Esophagus squamous epithelium (tissue), 5 donors: ENCODE data around the gene PCED1A. TPM values are rescaled to one million over a fixed set of nuclear protein-coding genes. Genes with fewer than 3 reads are reported as not detected.

ENCODE experiments used
- DNase-seq: peaks from one replicate; lab custom pipeline; 2025; lab: John Stamatoyannopoulos, UW
- H3K27ac ChIP-seq, 4 donors: fragments of 200-600 bp; sonication (generic); one replicate each; pipeline ENCODE4 v1.5.1; 2016 to 2019; ENCODE audit warnings: mild to moderate bottlenecking in 1 of 4
- H3K27me3 ChIP-seq, 4 donors: fragments of 200-600 bp; sonication (generic); 1 replicate in 3 of 4; 2 replicates in 1 of 4; pipeline versions ENCODE4 v1.5.1 to v1.6.0; 2017 to 2021; ENCODE audit warnings: antibody characterized with exemption in 1 of 4
- H3K36me3 ChIP-seq, 3 donors: fragments of 200-600 bp; sonication (generic); one replicate each; pipeline ENCODE4 v1.5.1; 2016 to 2019
- H3K4me1 ChIP-seq, 3 donors: fragments of 200-600 bp; sonication (generic); one replicate each; pipeline ENCODE4 v1.5.1; 2017 to 2019
- H3K4me3 ChIP-seq, 4 donors: fragments of 200-600 bp; sonication (generic); 1 replicate in 3 of 4; 2 replicates in 1 of 4; pipeline ENCODE4 v1.5.1; 2016 to 2019; ENCODE audit warnings: mild to moderate bottlenecking in 2 of 4, moderate library complexity in 1 of 4
- H3K9me3 ChIP-seq, 3 donors: fragments of 200-600 bp; sonication (generic); one replicate each; pipeline ENCODE4 v1.5.1; 2016 to 2019
- CTCF ChIP-seq, 6 experiments: fragments of 450-650 bp in 4 of 6; fragments of 200-600 bp in 2 of 6; sonication (generic) in 2 of 6; IDR thresholded peaks; one replicate each; pipeline ENCODE4 v1.5.1; 2016 to 2019; ENCODE audit warnings: antibody characterized with exemption in 6 of 6, mild to moderate bottlenecking in 4 of 6, moderate library complexity in 4 of 6
- POLR2A ChIP-seq, 4 donors: fragments of 450-650 bp; IDR thresholded peaks; one replicate each; pipeline ENCODE4 v1.6.1; 2017; ENCODE audit warnings: antibody characterized with exemption in 4 of 4, mild to moderate bottlenecking in 4 of 4, moderate library complexity in 3 of 4
- WGBS, 2 donors: methylation state at CpG; one replicate each; pipeline ENCODE4 v1.1.5; 2018; 5-methylcytosine and 5-hydroxymethylcytosine counted together
- intact Hi-C: fragments of 100-400 bp; cut with DNase I; formaldehyde crosslinking; loops from one replicate; pipeline ENCODE4 v1.15.0; 2022
- total RNA-seq, 4 donors: library from RNA; depleted of rRNA; stranded (reverse); fragments of >200 nt; gene quantifications; one replicate each; pipeline ENCODE4 v1.1.0, GENCODE V29; 2016
- donor health status: DM: yes; HTN: yes; CAD: no.

Gene PCED1A
- total RNA-seq, 4 donors from 2014 or later: 9.0 to 25.6 (median 16.6) TPM

- 74 to 79% methylated on average over 4 of the region's 4 CpGs for WGBS, 2 donors
- DNase-seq: no peak
These were observed 33.4 kb downstream of the PCED1A start for GRCh38 chr20:2807019-2807418.

DNA sequence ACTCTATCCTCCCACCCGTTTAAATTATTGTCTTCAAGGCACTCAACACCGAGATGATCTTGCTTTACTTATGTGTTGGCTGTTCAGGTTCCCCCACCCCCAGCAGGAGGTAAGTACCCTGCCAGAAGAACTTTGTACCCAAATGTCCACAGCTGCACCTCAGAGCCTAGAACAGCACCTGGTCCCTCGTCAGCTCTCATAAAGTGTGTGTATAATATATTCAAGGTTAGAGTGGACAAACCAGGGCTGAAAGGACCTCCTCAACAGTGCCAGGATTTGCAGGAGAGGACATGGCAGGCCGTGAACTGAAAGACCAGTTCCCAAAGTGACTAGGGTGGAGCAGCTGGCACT, 34.1 kb downstream of the PCED1A start:
- DNase-seq: no peak
- no peak overlapping the region for H3K4me3 ChIP-seq
- no peaks in the 10 kb centered on the region for H3K9me3 ChIP-seq
- intact Hi-C loops: no loop called here
- no peaks in the 10 kb centered on the region for H3K36me3 ChIP-seq
- H3K27me3 ChIP-seq: peaks cover 8 to 95% (median 12%) of the 10 kb centered on the region in 4 donors
- TF ChIP-seq POLR2A (IDR thresholded peaks at IDR 0.05) (no peak), CTCF (IDR thresholded peaks at IDR 0.05) (no peak)
- H3K27ac ChIP-seq: no peak overlapping the region
- 28 to 30% methylated on average over 4 of the region's 4 CpGs for WGBS, 2 donors
- H3K4me1 ChIP-seq: peaks cover 0 to 16% (median 0%) of the 10 kb centered on the region in 3 donors

More at GRCh38 chr20:2807019-2807418, 33.4 kb downstream of the PCED1A start:
- Histone ChIP-seq H3K27me3 (peaks cover 8 to 95% (median 12%) of the 10 kb centered on the region in 4 donors), H3K9me3 (peaks cover 0 to 5% (median 0%) of the 10 kb centered on the region in 3 donors), H3K36me3 (no peaks in the 10 kb centered on the region), H3K4me3 (no peak overlapping the region), H3K27ac (no peak overlapping the region), H3K4me1 (peaks cover 0 to 10% (median 0%) of the 10 kb centered on the region in 3 donors)
- intact Hi-C loops: no loop called here
- no peak for TF ChIP-seq CTCF (IDR thresholded peaks at IDR 0.05)
- no peak for TF ChIP-seq POLR2A (IDR thresholded peaks at IDR 0.05)

DNA sequence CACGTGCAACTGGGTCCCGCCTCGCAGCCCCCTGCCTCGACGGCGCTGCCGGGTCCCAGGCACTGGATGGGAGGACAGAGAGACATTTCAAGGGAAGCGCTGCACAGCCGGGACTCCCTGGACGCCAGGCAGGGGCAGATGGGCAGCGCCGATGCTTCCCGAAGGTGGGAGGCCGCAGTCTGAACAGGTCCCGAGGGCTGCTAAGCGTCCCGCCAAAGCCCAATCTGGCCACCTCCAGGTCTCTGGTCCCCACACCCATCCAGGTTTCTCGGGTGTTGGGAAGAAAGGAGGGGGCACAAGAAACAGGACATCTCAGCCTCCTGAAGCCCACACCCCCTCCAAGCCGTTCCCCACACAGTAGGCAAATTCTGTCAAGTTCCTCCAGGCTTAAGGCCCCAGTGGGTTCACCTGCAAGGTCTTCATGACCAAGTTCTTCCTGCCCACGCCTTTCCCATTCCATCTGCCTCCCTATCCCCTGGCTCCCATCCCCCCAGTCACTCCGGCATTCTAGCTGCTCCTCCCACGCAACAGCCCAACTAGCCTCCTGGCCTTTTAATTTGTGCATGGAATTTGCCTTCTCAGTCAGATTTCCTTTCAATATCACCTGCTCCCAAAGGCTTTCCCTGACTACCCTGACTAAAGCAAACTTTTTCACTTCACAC, 34.6 kb downstream of the PCED1A start:
- Histone ChIP-seq H3K27ac (no peak overlapping the region), H3K36me3 (no peaks in the 10 kb centered on the region), H3K27me3 (peaks cover 8 to 95% (median 13%) of the 10 kb centered on the region in 4 donors), H3K4me3 (no peak overlapping the region), H3K9me3 (no peaks in the 10 kb centered on the region), H3K4me1 (peaks cover 0 to 21% (median 1%) of the 10 kb centered on the region in 3 donors)
- 33 to 45% methylated on average over 12 to 14 of the region's 22 CpGs for WGBS, 2 donors
- intact Hi-C loops: no loop called here
- DNase-seq: no peak
- TF ChIP-seq POLR2A (IDR thresholded peaks at IDR 0.05) (no peak), CTCF (IDR thresholded peaks at IDR 0.05) (no peak)

DNA sequence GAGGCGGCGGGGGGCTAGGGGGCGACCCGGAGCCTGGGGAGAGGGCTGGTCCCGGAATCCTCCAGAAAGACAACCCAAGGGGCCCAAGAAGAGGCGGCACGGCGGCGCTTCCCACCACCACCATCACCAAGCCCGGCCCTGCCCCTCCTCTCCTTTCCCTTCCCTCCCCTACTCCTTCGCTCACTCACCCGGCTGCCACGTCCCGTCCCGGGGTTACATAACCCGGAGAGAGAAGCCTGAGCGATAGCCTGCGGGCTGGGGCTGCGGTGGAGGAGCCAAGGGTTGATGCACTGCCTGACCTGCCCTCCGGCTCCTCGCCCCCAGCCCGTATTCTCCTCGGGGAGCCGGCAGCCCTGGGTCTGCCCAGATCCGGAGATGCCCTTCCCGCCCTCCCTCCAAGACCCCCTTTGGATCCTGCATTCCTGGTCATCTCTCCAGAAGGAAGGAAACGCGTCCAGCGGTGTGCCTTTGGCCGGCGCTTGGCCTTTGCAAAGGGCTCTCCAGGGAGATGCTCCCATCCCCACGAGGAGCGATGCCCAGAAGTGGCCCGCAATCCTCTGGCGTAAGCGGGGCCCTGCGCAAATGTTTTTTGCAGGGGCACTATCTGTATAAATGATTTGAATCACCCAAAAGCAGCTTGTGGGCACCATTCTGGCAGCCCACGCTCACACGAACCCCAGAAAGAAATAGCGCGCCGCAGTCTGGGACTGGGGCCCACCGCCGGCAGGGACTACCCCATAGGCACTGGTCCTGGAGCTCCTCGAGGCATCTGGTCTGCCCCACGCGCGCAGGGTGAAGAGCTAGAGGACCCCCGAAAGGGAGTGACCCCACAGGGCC, 35.4 kb downstream of the PCED1A start:
- H3K27me3 ChIP-seq: peaks cover 8 to 95% (median 18%) of the 10 kb centered on the region in 4 donors
- no peak overlapping the region for H3K4me3 ChIP-seq
- no peak overlapping the region for H3K27ac ChIP-seq
- H3K36me3 ChIP-seq: no peaks in the 10 kb centered on the region
- TF ChIP-seq CTCF (IDR thresholded peaks at IDR 0.05): no peak
- intact Hi-C loops: no loop called here
- no peaks in the 10 kb centered on the region for H3K9me3 ChIP-seq
- peaks cover 5 to 28% (median 9%) of the 10 kb centered on the region in 3 donors for H3K4me1 ChIP-seq
- no peak for DNase-seq
- WGBS, 2 donors: 14 to 29% methylated on average over 15 to 23 of the region's 49 CpGs
